AG20443 (cell line): Measurements from ENCODE around the gene PLEKHN1.

Experiments
- DNase-seq: peaks from one replicate; pipeline ENCODE4 v3.0.0; 2012; ENCODE audit warnings: low spot score, mixed read lengths

PLEKHN1 gene

DNA sequence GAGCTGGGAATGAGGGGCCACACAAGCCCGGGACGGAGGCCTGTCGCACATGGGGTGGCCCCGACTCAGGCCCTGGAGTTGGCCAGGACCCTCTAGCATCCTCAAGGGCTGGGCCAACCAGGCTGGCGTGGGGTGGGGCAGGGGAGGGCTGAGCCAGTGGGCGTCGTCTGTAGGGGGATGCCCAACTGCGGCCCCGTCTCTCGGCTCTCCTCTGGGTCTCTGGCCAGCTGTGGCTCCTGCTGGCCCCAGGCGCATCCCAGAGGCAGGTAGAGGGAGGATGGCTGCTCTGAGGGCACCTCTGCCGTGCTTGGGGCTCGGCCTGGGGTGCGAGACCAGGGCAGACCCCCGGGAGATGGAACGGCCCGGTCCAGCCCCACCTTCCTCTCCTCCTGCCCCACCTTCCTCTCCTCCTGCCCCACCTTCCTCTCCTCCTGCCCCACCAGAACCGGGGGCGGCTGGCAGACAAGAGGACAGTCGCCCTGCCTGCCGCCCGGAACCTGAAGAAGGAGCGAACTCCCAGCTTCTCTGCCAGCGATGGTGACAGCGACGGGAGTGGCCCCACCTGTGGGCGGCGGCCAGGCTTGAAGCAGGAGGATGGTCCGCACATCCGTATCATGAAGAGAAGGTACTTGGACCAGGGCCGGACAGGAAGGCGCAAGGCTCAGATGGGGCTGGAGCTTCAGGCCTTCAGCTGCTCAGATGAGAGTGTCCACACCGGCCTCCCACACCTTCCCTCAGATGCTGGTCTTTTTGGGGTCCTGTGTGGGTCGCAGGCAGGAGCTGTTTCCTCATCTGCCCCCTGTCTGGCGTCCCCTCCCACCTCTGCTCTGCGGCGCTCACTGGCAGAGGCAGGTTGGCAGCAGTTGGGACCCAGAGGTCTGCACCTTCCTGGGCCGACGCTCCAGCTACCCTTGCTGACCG lies 36.3 kb upstream of the PLEKHN1 start:
- no peak for DNase-seq

GRCh38 chr1:930633-931138 lies 35.6 kb upstream of the PLEKHN1 start:
- DNase-seq = no peak

DNA sequence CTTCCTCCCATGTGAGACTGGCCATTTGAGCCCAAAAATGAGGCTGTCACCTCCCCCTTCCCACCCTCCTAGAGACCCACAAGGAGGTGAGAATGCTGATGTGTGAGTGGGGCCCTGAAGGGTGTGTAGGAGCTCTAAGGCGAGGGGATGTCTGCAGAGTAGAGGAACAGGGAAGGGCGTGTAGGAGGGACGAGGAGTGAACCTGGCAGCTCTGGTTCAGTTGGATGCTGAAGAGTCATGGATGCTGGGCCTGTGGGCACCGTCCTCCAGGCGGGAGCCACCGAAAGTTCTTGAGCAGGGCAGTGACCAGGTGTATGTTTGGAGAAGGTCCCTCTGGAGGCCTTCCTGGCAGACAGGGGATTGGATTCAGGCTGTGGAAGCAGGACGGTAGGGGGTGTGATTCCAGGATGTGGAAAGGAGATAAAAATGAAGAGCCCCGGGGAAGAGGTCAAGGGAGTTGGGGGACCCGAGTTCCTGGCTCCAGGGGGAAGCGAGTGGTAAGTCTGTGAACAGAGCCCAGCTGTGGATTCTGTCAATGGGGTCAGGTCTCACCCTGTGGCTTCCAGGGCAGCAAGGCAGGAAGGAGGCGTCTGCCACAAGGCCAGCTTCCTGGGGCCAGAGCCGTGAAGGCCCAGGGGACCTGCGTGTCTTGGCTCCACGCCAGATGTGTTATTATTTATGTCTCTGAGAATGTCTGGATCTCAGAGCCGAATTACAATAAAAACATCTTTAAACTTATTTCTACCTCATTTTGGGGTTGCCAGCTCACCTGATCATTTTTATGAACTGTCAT lies 34.7 kb upstream of the PLEKHN1 start:
- DNase-seq = no peak

GRCh38 chr1:932173-932510 lies 34.1 kb upstream of the PLEKHN1 start:
- DNase-seq = no peak

DNA sequence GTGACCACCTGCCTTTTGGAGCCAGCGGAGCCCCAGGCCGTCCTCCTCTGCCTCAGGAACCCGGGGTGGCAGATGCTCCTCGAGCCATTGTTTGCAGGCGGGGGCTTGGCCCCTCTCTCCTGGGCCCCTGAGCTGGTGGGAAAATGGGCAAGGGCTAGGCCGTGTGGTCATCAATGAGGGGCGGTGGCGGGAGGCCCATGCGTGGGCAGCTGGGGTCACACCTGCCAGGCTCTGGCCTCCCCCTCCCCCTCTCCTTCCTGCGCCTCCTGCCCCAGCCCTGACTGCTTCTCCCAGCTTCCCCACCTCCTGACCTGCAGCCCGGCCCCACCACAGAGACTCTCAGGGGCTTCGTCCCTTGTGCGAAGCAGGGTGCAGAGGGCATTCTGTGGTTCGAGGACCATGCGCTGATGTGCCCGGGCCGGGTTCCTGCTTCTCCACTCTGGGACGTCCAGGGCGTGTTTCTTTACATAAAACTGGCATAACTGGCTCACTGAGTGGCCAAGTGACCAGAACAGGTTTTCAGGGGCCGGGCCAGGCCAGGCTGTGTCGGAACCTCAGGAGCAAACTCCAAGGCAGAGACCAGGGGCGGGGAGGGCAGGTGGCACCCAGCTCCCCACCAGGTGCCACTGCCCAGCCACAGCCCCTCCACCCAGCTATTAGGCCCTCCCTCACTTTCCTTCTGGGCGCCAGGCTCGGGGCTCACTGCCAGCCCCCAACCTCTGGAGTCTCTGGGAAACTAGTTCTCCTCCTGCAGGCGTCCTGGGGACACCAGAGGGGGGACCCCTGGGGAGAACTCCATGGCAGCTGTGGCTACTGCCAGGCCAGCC lies 33.3 kb upstream of the PLEKHN1 start:
- no peak for DNase-seq

DNA sequence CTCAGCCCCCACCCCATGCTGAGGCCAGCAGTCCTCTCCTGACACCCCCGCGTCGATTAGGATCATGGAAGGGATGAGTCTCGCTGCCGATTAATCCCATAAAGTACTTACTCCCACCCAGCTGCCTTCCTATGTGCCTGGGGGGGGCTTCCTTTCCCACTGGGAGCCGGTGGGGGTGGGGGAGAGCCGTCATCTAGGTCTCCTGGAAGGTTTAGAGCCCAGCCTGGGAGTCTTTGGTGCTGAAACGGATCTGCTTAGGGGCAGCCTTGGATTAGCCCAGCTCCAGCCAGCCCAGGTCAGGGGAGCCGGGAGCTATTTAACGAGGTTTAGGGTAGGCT lies 32.7 kb upstream of the PLEKHN1 start:
- DNase-seq = no peak

DNA sequence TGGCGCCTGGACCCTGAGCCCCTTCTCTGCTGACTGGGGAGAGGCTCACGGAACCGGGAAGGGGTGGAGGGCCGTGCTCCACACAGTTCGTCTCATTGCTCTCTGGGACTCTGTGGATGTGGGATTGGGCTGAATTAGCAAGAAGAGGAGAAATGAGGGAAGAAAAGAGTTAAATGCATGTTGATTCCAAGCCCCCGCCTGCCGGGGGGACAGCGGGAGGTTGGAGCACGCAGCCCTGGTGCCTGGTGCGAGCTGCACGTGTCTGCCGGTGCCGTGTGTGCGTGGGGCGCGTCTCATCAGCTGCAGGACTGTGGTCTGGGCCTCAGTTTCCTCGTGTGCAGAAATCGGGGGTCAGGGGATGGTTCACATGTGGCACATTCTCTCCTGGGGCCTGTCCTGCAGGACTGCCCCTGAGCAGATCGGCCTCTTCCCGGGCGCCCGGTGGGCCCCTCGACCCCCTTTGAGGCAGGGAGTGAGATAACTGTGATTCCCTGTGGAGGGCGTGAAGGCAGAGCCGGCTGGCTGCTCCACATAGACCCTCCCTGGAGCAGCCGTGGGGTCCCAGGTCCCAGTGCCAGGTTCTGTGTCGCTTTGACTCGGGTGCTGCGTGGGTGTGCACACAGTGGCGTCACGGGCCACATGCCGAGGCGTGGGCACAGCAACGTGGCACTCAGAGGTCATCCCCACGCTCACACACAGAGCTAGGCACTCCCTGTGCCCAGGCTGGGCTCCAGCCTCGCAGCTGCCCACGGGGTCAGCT lies 31.1 kb upstream of the PLEKHN1 start:
- DNase-seq = no peak

- no peak for DNase-seq
These were observed 30.5 kb upstream of the PLEKHN1 start for GRCh38 chr1:935751-936231.

DNA sequence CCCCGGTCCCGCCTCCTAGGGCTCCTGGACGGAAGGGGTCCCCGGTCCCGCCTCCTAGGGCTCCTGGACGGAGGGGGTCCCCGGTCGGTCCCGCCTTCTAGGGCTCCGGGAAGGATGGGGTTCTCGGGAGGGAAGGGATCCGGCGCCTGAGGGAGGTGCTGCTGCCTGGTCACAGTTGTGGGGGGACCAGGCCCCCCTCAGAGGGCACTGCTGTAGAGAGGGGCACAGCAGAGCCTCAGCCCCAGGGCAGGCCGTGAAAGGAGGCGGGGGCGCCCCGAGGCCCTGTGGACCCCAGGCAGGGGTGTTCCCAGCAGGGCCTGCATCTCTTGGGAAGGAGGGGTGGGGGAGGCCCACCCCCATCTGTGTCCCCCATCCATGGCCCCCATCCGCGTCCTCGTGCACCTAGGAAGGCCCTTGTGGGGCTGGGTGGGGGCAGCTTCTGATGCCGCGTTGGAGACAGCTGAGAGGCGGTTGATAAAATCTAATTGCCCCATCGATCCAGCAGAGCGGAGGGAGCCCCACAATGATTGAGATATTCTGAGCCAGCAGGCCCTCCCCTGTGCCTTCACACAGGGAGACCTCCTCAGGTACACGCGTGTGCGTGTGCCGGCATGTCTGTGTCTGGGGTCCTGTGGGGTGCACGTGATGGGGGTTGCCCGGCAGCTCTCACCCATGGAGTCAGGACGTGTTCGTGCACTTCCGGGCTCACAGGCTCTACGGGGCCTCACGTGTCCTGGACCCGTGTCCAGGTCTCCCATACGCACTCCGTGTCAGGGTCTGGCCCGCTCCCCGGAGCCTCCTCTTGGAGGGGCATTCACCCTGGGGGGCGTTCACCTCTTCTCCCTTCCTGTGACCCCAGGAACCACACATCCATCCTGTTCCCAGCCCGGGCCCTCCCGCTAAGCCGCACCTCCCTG lies 29.7 kb upstream of the PLEKHN1 start:
- DNase-seq = no peak

DNA sequence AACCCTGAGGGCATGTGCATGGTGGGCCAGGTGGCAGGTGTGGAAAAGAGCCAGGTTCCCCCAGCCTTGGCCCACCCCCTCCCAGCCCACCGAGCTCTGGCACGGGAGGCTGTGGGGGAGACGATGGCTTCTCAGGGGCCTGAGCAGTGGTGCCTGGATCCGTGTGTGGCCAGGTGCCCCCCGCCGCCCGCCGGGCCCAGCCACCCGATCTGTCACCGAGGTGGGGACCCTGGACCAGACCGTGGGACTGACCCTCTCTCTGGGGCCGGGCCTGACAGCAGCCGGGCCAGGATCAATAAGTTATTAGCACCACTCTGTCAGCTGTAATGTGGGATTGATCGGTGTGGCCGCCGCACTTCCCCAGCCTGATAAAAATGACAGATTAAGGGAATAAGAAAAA lies 28.8 kb upstream of the PLEKHN1 start:
- no peak for DNase-seq

- peak; percentile 50 for DNase-seq
These were observed 28.1 kb upstream of the PLEKHN1 start for GRCh38 chr1:938088-938683.

GRCh38 chr1:938711-939489 lies 27.4 kb upstream of the PLEKHN1 start:
- no peak for DNase-seq

- DNase-seq = no peak
These were observed 26.7 kb upstream of the PLEKHN1 start for GRCh38 chr1:939511-940106.

- DNase-seq = peak; percentile 78
These were observed 25.9 kb upstream of the PLEKHN1 start for GRCh38 chr1:940107-941014.

GRCh38 chr1:941015-941587 lies 25.2 kb upstream of the PLEKHN1 start:
- no peak for DNase-seq

DNA sequence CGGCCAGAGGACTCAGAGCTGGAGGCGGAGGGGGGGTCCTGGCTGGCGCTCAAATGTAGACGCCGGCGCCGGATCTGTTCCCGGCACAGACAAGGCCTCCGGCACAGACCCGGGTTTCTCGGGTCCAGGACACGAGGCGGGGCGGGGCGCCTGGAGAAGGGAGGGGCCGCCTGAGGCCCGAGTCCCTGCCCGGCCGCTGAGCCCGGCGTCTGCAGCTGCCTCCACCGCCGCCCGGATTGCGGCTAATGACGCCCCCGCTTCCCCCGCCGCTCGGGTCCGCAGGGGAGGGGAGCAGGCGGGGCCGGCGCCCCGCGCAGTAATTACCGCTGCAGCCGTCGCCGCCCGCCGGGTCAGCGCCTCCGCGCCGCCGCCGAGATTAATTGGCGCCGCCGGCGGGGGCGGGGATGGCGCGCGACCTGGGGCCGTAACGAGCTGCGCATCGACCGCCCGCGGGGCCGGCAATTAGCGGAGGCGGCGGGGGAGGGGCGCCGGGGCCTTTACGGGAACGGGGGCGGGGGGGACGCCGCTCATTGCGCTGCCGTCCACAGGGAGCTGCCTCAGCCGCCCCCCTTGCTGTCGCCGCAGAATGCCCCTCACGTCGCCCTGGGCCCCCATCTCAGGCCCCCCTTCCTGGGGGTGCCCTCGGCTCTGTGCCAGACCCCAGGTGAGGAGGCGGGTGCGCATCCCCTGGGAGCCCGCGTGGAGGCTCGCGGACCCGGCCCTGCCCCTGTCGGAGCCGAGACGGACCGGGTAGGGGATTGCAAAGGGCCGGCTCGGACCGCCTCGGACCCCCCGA lies 24.5 kb upstream of the PLEKHN1 start:
- DNase-seq = peak; percentile 93
